SK-N-SH (cell line): ENCODE measurements around the gene THSD7A.

ENCODE experiments used
- POLR2AphosphoS5 ChIP-seq: IDR thresholded peaks from 2 replicates; pipeline ENCODE4 v1.6.1; 2012; ENCODE audit warnings: low read depth, low read length
- RFX5 ChIP-seq: IDR thresholded peaks from 2 replicates; pipeline ENCODE4 v1.6.1; 2012; ENCODE audit warnings: mild to moderate bottlenecking, improper control_type of control experiment, low read length
- TF ChIP-seq, protein P1 (sequence below): fragments of 200-600 bp; sonication (generic); IDR thresholded peaks from 2 replicates; pipeline ENCODE4 v1.6.1; 2017; ENCODE audit warnings: antibody characterized with exemption, mild to moderate bottlenecking, moderate library complexity

DNA sequence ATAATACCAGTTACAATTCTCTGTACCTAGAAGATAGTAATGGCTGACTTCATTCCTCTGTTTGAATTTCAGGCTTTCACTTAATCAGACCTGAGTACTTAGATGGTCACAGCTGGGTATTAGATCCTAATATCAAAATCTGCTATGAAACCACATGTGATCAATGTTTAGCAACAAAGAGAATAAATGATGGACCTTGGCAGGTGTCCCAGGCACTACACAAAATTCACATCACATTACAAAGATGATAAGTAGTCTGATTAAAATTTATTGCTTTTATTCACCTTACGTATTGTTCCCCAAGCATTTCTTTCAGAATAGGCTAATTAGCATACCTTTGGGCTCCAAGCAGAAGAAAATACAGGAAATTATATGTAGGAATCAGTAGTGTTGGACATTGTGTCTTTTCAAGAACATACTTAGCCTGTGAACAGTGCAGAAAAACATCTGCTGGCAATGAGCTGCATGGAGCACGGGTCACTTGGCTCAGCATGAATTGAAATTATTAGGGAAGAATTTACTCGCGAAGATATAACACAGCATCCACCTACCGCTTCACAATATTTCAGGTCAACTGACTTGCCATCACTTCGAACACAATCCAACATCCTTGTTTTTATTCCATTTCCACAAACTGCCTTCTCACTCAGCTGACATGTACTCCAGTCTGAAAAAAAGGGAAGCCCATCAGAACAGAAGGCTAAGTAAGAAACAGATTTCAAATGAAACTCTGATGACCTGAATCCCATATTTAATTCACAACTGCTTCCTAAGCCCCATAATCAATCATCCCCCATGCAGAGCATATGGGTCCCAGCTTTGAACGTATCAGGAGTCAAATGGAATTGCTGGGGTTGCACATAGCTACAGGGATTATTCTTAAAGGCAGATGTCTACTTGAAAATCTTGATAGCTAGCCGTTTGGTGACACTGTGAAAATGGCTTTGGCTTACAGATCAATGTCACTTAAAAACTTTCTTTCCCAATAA lies 421.0 kb downstream of the THSD7A start:
- TF ChIP-seq POLR2AphosphoS5 (no peak), RFX5 (no peak)
- TF ChIP-seq, protein P1, sequence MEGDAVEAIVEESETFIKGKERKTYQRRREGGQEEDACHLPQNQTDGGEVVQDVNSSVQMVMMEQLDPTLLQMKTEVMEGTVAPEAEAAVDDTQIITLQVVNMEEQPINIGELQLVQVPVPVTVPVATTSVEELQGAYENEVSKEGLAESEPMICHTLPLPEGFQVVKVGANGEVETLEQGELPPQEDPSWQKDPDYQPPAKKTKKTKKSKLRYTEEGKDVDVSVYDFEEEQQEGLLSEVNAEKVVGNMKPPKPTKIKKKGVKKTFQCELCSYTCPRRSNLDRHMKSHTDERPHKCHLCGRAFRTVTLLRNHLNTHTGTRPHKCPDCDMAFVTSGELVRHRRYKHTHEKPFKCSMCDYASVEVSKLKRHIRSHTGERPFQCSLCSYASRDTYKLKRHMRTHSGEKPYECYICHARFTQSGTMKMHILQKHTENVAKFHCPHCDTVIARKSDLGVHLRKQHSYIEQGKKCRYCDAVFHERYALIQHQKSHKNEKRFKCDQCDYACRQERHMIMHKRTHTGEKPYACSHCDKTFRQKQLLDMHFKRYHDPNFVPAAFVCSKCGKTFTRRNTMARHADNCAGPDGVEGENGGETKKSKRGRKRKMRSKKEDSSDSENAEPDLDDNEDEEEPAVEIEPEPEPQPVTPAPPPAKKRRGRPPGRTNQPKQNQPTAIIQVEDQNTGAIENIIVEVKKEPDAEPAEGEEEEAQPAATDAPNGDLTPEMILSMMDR = no peak
